AG09319 (cell line): ENCODE measurements around the gene PLEKHD1.
A peak's percentile ranks its signal among the peaks of the same experiment; 100 is the strongest.

Experiments
- DNase-seq: peaks from one replicate; pipeline ENCODE4 v3.0.0-alpha.2; 2010; ENCODE audit warnings: low read depth; ENCODE audit errors: extremely low read depth
- CTCF ChIP-seq: IDR thresholded peaks from 2 replicates; pipeline ENCODE4 v1.5.1; 2011; ENCODE audit warnings: low read depth, mild to moderate bottlenecking, inconsistent platforms, low read length, moderate library complexity

Gene PLEKHD1

GRCh38 chr14:69573831-69574262, 89.3 kb downstream of the PLEKHD1 start:
- no peak for DNase-seq
- no peak for TF ChIP-seq CTCF

- TF ChIP-seq CTCF, result peak; percentile 97
- DNase-seq, result no peak
These were observed 89.9 kb downstream of the PLEKHD1 start, which contains the start of gene CCDC177 for GRCh38 chr14:69574263-69574953. Gene CCDC177, minus strand, starts transcription at chr14:69574871. Its CDS starts 1,249 bp downstream, at chr14:69573622.

GRCh38 chr14:69574954-69575295, 90.4 kb downstream of the PLEKHD1 start:
- DNase-seq, result no peak

GRCh38 chr14:69579476-69579875, 94.9 kb downstream of the PLEKHD1 start:
- DNase-seq, result no peak
- TF ChIP-seq CTCF, result no peak

More at GRCh38 chr14:69574954-69575295, 90.4 kb downstream of the PLEKHD1 start:
- no peak for TF ChIP-seq CTCF

GRCh38 chr14:69580009-69580577, 95.6 kb downstream of the PLEKHD1 start:
- DNase-seq, result peak; percentile 41

More at GRCh38 chr14:69580009-69580577, 95.6 kb downstream of the PLEKHD1 start:
- TF ChIP-seq CTCF, result peak; percentile 68
